ENCODE results near the gene IQCE.
"Not testable (repeated sequence)": the region's sequence is repeated elsewhere in the genome, so short reads cannot be mapped to it uniquely, and the experiment has no call there.

IQCE gene

DNA sequence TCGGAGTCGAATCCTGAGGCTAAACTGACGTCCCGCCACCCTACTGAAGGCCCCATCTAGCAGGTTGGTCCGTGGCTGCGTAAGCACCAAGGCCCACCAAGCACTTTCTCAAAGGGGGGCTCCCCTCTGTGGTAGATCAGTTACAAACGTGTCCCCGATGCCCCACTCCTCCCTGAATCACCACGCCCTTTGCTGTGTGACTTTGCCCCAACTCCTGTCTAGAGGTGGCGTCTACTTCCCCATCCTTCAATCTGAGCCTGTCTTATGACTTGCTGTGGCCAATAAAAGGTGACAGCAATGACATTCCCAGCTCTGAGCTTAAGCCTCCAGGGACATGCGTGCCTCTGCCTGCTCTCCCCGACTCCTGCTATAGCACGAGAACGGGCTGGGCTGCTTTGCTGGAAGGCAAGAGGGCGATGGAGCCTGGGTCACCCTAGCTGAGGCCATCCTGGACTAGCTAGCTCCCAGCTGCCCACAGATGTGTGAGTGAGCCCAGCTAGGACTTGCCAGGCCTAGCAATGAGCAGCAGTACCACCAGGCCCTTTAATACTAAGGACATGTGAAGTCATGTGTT, 26.5 kb upstream of the IQCE start:
- not testable (repeated sequence) for H3K9ac ChIP-seq (ENCODE audit: low read length); H3K4me3 ChIP-seq (ENCODE audit: low read length); H3K36me3 ChIP-seq (replicated peaks; ENCODE audit: insufficient read depth, low read length); H3K79me2 ChIP-seq (ENCODE audit: low read length); H4K20me1 ChIP-seq (ENCODE audit: insufficient read depth, low read length); DNase-seq; H3K9me2 ChIP-seq (replicated peaks; ENCODE audit: insufficient read depth, low read length); H3K4me1 ChIP-seq (ENCODE audit: low read length); H3F3A ChIP-seq (ENCODE audit: insufficient read depth, low read length); H3K9me3 ChIP-seq (replicated peaks; ENCODE audit: insufficient read depth, low read length); H2AFZ ChIP-seq (ENCODE audit: low read length); H3K27ac ChIP-seq (ENCODE audit: low read length); H3K4me2 ChIP-seq (ENCODE audit: low read depth, low read length)
- H3K27me3 ChIP-seq (replicated peaks; ENCODE audit: insufficient read depth, low read length) = peaks cover 15% of the 10 kb centered on the region

- H4K20me1 ChIP-seq (ENCODE audit: insufficient read depth, low read length); H3K9me3 ChIP-seq (replicated peaks; ENCODE audit: insufficient read depth, low read length); H3K27ac ChIP-seq (ENCODE audit: low read length); H2AFZ ChIP-seq (ENCODE audit: low read length); H3K36me3 ChIP-seq (replicated peaks; ENCODE audit: insufficient read depth, low read length); H3K4me3 ChIP-seq (ENCODE audit: low read length); H3K9ac ChIP-seq (ENCODE audit: low read length); H3K4me2 ChIP-seq (ENCODE audit: low read depth, low read length); H3K79me2 ChIP-seq (ENCODE audit: low read length); H3K27me3 ChIP-seq (replicated peaks; ENCODE audit: insufficient read depth, low read length); H3K9me2 ChIP-seq (replicated peaks; ENCODE audit: insufficient read depth, low read length); H3K4me1 ChIP-seq (ENCODE audit: low read length); H3F3A ChIP-seq (ENCODE audit: insufficient read depth, low read length); DNase-seq: not testable (repeated sequence)
These were observed 26.0 kb upstream of the IQCE start for GRCh38 chr7:2532816-2533215.

DNA sequence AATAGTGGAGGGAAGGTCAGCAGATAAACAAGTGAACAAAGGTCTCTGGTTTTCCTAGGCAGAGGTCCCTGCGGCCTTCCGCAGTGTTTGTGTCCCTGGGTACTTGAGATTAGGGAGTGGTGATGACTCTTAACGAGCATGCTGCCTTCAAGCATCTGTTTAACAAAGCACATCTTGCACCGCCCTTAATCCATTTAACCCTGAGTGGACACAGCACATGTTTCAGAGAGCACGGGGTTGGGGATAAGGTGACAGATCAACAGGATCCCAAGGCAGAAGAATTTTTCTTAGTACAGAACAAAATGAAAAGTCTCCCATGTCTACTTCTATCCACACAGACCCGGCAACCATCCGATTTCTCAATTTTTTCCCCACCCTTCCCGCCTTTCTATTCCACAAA, 25.2 kb upstream of the IQCE start:
- not testable (repeated sequence) for H3K4me1 ChIP-seq (ENCODE audit: low read length); H2AFZ ChIP-seq (ENCODE audit: low read length); H3F3A ChIP-seq (ENCODE audit: insufficient read depth, low read length); H3K9ac ChIP-seq (ENCODE audit: low read length); H3K9me2 ChIP-seq (replicated peaks; ENCODE audit: insufficient read depth, low read length); H3K79me2 ChIP-seq (ENCODE audit: low read length); H4K20me1 ChIP-seq (ENCODE audit: insufficient read depth, low read length); H3K27ac ChIP-seq (ENCODE audit: low read length); H3K4me3 ChIP-seq (ENCODE audit: low read length); H3K4me2 ChIP-seq (ENCODE audit: low read depth, low read length); H3K36me3 ChIP-seq (replicated peaks; ENCODE audit: insufficient read depth, low read length); DNase-seq; H3K27me3 ChIP-seq (replicated peaks; ENCODE audit: insufficient read depth, low read length); H3K9me3 ChIP-seq (replicated peaks; ENCODE audit: insufficient read depth, low read length)

GRCh38 chr7:2534214-2534613, 24.6 kb upstream of the IQCE start:
- H4K20me1 ChIP-seq (ENCODE audit: insufficient read depth, low read length); H3K9me3 ChIP-seq (replicated peaks; ENCODE audit: insufficient read depth, low read length); DNase-seq; H3K27ac ChIP-seq (ENCODE audit: low read length); H3K36me3 ChIP-seq (replicated peaks; ENCODE audit: insufficient read depth, low read length); H3K9me2 ChIP-seq (replicated peaks; ENCODE audit: insufficient read depth, low read length); H3K4me2 ChIP-seq (ENCODE audit: low read depth, low read length); H3K4me3 ChIP-seq (ENCODE audit: low read length); H3K27me3 ChIP-seq (replicated peaks; ENCODE audit: insufficient read depth, low read length); H3F3A ChIP-seq (ENCODE audit: insufficient read depth, low read length); H3K79me2 ChIP-seq (ENCODE audit: low read length); H3K9ac ChIP-seq (ENCODE audit: low read length); H2AFZ ChIP-seq (ENCODE audit: low read length); H3K4me1 ChIP-seq (ENCODE audit: low read length): not testable (repeated sequence)

- not testable (repeated sequence) for H3K4me2 ChIP-seq (ENCODE audit: low read depth, low read length); H3K27ac ChIP-seq (ENCODE audit: low read length); H3K9me3 ChIP-seq (replicated peaks; ENCODE audit: insufficient read depth, low read length); H3K27me3 ChIP-seq (replicated peaks; ENCODE audit: insufficient read depth, low read length); H3K36me3 ChIP-seq (replicated peaks; ENCODE audit: insufficient read depth, low read length); H3K79me2 ChIP-seq (ENCODE audit: low read length); H3K4me3 ChIP-seq (ENCODE audit: low read length); H3K9me2 ChIP-seq (replicated peaks; ENCODE audit: insufficient read depth, low read length); H4K20me1 ChIP-seq (ENCODE audit: insufficient read depth, low read length); H2AFZ ChIP-seq (ENCODE audit: low read length); H3K9ac ChIP-seq (ENCODE audit: low read length); DNase-seq; H3F3A ChIP-seq (ENCODE audit: insufficient read depth, low read length); H3K4me1 ChIP-seq (ENCODE audit: low read length)
These were observed 22.7 kb upstream of the IQCE start for GRCh38 chr7:2535872-2536627.

Data from MM.1S (cell line).